ENCODE results near the gene CDSN. TPM values are rescaled to one million over a fixed set of nuclear protein-coding genes. Genes with fewer than 3 reads are reported as not detected.

Gene CDSN
- total RNA-seq, 1 donor from 2014 or later: not detected

DNA sequence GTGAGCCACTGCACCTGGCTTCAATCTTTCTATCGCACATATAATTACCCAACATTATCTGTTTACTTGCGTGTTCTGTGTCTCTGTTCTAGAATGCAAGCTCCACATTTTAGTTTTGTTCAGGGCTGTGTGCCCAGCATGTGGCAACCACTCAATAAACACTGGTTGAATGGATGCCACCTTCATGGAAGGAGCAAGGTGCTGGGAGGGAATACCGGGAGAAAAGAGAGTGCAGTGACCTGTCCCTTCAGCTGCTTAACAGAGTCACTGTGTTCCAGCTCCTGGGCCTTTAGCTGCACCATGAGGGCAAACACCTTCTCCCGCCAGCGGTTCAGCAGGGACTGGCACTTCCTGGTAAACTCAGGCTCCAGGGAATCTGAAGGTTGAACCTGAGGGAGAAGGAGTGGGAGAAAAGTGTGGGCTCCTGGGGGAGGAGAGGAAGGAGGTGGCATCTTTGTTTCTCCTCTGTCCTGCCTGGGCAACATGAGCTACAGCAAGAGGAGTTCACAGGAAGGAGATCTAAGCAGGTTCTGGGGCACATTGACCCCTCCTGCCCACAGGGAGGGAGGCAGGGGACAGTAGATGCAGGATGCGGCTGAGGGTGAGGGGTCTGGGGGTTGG, 29.7 kb upstream of the CDSN start:
- no peak for DNase-seq (ENCODE audit: low spot score)
- intact Hi-C loops (cut with DNase I): no loop called here

DNA sequence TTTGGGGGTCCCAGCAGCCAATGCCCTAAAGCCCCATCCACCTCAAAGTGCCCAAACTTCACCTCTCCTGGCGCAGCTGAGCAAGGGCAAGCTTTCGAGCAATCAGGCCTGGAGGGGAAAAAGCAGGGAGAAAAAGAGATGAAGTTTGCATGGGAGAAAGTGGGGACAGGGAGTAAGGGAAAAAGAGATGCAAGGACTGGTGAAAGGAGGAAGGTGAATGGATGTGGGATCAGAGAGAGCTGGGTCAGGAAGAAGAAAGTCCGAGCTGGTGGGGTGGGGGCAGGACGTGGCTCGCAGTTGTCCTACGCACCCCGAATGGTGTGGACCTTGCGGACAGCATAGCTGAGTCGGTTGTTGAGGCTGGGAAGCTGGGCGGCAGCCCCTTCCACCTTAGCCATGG, 25.1 kb upstream of the CDSN start:
- DNase-seq (ENCODE audit: low spot score): no peak
- intact Hi-C loops (cut with DNase I): no loop called here

DNA sequence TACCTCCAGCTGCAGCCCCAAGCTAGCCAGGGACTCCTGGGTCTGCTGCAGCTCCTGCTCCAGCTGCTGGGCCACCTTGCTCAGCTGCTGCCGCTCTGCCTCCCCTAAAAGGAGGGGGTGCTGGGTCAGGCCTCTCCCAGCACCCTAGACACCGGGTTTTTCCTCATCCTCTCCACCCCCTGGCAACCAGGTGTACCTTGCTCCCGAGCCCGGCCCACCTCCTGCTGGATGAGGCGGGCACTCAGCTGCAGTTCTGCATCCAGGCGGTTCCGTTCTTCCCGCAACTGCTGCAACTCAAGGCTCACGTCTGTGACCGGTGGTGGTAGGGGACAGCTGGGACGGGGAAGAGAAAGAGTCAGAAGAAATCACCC, 24.7 kb upstream of the CDSN start:
- DNase-seq (ENCODE audit: low spot score): no peak
- intact Hi-C loops (cut with DNase I): no loop called here

DNA sequence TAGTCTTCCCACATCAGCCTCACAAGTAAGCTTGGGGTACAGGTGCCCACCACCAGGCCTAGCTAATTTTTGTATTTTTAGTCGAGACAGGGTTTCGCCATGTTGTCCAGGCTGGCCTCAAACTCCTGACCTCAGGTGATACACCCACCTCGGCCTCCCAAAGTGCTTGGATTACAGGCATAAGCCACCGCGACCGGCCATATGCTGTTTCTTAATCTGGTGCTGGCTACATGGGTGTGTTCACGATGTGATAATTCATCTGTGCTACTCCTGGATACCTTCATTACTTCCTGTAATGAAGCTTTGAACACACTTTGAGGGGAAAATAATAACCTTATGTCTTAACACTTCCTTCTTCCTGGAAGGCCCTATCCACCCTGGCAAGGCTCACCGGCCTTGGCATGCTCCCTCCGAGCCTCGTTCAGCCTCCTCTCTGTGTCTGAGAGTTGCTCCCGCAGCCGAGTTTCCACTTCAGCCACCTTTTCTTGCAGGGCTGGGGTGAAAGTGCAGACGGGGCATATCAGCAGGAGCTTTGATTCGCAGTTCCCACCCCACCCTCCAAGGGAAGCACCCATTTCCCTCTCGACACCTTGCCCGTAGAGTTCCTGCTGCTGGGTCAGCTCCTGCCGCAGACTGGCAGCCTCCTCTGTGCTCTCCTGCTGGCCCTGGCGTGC, 24.2 kb upstream of the CDSN start:
- DNase-seq (ENCODE audit: low spot score): no peak
- intact Hi-C loops (cut with DNase I): no loop called here

DNA sequence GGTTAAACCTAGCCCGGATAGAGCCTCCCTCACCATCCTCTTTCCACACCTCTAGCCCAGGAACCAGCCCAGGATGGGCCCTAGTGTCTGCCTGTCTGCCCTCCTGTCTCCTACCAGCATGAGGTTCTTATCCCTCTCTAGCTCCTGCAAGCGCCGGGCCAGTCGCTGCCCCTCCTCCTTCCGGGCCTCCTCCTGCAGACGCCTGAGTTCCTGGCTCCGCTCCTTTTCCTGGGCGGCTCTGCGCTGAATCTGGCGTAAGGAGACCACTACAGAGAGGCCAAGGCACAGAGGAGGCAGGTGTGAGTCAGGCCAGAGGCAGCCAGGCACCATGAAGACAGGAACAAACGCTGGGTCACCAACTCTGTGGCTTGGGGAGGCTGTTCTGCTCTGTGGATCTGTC, 22.9 kb upstream of the CDSN start:
- intact Hi-C loops (cut with DNase I): no loop called here
- DNase-seq (ENCODE audit: low spot score): peak; percentile 81

DNA sequence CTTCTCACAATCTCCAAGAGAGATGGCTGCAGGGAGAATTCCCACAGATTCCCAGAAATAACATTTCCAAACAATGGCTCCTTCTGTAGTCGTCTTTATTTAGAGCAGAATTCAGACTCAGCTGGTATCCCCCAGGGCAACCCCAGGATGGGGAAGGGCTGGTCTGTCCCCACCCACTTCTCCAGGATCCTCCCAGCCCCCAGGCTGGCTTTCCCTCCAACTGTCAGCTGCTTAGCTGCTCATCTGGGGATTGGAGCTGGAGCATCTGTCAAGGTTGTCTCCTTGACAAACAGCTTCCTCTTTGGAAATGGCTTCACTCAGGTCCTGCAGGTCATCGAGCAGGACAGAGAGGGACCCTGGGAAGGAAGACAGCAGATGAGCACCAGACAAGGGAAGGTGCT, 22.1 kb upstream of the CDSN start:
- no peak for DNase-seq (ENCODE audit: low spot score)
- intact Hi-C loops (cut with DNase I): no loop called here

DNA sequence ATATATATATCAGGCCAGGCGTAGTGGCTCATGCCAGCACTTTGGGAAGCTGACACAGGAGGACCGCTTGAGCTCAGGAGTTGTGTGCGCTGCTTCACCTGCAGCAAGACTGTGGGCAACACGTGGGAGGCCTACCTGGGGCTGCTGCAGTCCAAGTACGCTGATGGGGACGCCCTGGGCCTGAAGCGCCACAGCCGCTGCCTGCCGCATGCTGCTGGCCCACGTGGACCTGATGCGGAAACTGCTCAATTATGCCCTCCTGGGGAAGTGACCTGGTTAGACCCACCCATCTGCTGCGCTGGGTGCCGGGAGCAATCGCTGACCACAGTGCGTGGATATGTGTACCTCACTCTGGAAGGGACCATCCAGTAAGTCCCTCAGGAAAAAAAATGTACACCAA, 20.4 kb upstream of the CDSN start:
- DNase-seq (ENCODE audit: low spot score): no peak
- intact Hi-C loops (cut with DNase I): no loop called here

DNA sequence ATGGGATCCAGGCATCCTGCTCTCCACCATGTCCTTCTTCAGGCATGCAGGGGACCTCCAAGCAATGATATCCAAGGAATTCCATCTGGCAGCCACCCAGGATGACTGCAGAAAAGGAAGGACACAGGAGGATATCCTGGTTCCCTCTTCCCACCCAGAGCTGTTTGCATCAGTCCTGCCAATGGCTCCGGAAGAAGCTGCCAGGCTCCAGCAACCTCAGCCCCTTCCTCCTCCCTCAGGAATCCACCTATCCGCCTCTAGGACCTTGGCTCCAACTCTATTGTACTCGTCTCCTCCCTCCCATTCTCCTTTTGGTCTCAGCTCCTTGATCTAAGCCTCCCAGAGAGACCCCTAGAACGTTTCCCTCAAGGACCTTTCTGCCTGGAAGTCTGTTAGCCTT, 19.4 kb upstream of the CDSN start:
- intact Hi-C loops (cut with DNase I): no loop called here

DNA sequence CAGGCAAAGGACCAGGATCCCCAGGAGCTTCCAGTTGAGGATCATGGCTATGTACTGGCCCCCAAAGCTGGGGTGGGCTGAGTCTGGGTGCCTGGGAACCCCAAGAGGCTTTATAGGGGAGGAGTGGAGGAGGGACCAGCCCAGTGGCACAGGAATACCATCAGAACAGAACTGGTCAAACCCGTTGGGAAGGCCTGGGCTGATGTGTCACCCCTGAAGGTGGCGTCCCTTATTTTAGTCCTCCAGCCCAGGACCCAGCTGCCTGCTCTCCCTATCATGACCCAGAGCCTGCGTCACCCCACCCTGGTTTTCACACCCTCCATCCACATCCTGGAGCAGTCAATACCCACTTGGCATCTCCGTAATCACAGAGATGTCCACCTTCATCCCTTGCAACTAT, 18.7 kb upstream of the CDSN start, which contains the start of gene PSORS1C2:
Gene PSORS1C2 (minus strand): TSS at position 85 of the 400 bp plus-strand sequence. CDS start 40 bp downstream, at position 45.
- intact Hi-C loops (cut with DNase I): no loop called here
- DNase-seq (ENCODE audit: low spot score): no peak

More for the DNA sequence above, 19.4 kb upstream of the CDSN start:
- DNase-seq (ENCODE audit: low spot score): no peak

DNA sequence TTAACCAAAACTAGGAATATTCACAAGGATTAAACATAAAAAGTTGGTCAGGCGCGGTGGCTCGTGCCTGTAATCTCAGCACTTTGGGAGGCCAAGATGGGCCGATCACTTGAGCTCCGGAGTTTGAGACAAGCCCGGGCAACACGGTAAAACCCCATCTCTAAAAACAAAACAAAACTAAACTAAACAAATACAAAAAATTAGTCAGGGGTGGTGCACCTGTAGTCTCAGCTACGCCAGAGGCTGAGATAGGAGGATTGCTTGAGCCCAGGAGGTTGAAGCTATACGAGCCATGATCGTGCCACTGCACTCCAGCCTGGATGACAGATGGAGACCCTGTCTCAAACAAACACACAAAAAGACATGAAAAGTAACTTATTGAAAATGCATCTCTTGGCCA, 15.5 kb upstream of the CDSN start:
- intact Hi-C loops (cut with DNase I): loop anchor here (2.0 kb wide), 1 partner anchor 231 kb away; no protein-coding TSS in a partner anchor
- no peak for DNase-seq (ENCODE audit: low spot score)

DNA sequence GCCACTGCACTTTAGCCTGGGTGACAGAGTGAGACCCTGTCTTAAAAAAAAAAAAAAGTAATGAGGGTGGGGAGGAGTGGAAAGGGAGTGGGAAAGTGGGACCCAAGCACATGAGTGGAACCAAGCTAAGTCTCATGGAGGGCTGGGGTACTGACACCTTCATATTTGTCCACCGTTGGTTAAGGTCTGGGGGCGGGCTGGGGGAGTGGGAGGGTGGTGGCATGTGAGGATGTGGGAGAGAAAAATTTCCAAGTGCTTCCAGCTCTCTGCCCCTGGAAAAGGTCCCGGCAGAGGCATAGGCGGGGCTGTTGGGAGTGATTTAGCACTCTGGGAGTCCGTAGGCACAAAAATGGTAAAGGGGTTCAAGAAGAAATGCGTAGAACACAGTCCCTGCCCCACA, 12.6 kb upstream of the CDSN start:
- intact Hi-C loops (cut with DNase I): no loop called here

DNA sequence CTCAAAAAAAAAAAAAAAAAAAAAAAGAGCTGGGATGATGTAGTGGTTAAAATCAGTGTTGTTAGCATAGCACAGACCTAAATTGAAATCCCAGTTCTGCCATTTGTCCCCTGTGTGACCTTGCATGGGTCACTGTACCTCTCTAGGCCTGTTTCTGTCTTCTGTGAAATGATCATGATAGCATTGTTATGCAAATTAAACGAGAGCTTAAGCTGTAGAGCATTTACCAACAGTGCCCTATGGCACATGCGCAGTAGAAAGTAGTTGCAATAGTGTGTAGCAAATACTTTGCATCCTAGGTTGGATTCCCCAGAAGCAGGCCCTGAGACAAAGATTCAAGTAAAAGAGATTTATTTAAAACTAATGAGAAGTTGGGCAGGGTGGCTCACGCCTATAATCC, 11.3 kb upstream of the CDSN start:
- intact Hi-C loops (cut with DNase I): no loop called here

More for the DNA sequence above, 12.6 kb upstream of the CDSN start:
- DNase-seq (ENCODE audit: low spot score): no peak

DNA sequence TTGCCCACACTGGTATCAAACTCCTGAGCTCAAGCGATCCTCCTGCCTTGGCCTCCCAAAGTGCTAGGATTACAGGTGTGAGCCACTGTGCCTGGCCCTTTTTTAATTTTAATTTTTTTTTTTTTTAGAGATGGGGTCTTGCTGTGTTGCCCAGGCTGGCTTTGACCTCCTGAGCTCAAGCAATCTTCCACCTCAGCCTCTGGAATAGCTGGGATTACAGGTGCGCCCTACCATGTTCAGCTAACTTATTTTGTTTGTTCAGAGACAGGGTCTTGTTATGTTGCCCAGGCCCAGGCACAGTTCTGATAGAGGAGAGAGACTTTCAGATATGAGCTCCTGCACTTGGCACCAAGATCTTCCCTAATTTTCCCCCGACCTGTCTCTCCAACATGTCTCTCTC, 10.5 kb upstream of the CDSN start:
- no peak for DNase-seq (ENCODE audit: low spot score)
- intact Hi-C loops (cut with DNase I): no loop called here

More for the DNA sequence above, 11.3 kb upstream of the CDSN start:
- no peak for DNase-seq (ENCODE audit: low spot score)

DNA sequence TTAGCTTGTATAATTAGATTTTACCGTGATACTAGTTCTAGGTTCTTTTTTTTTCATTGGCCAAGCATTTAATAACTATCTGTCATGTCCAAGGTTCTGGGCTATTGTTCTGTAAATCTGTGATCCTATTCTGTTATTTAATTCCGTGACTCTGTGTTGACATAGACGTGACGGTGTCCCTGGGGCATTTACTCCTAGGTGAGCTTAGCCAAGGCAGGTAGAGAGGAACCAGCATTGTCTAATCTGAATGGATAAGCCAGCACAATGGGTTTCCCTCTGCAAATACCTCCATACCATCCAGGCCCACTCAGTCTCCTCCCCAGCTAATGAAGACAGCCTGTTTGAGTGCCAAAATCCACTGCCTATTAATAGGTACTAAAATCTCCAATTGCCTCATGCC, 8.9 kb upstream of the CDSN start:
- intact Hi-C loops (cut with DNase I): loop anchor here (5.0 kb wide), 1 partner anchor 37 kb away; no protein-coding TSS in a partner anchor
- no peak for DNase-seq (ENCODE audit: low spot score)

DNA sequence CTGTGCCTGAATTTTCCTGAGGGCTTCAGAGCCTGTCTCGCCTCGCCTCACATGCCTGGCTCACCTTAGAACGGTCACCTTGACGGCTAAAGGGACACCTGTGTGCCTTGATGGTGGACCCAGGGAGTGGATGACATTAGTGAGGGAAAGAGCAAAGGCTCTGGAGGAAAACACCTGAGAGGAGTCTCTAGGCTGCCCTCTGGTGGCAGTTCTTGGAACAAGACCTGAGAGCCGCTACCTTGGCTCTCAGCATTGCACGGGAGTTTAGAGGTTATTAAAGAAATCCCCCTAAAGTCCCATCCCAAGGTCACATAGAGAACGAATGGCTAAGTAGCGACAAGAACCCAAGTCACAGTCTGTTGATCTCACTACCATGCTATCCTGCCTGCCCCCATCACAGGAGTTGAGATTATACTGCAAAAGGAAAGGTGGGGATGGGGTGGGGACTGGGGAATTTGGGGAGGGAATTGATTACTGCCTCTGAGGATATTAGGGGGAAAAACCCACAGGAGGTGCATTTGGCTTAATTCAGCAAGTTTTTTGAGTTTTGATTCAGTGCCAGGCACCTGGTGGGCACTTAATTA, 7.9 kb upstream of the CDSN start:
- intact Hi-C loops (cut with DNase I): loop anchor here (5.0 kb wide), 1 partner anchor 36 kb away; no protein-coding TSS in a partner anchor
- no peak for DNase-seq (ENCODE audit: low spot score)

DNA sequence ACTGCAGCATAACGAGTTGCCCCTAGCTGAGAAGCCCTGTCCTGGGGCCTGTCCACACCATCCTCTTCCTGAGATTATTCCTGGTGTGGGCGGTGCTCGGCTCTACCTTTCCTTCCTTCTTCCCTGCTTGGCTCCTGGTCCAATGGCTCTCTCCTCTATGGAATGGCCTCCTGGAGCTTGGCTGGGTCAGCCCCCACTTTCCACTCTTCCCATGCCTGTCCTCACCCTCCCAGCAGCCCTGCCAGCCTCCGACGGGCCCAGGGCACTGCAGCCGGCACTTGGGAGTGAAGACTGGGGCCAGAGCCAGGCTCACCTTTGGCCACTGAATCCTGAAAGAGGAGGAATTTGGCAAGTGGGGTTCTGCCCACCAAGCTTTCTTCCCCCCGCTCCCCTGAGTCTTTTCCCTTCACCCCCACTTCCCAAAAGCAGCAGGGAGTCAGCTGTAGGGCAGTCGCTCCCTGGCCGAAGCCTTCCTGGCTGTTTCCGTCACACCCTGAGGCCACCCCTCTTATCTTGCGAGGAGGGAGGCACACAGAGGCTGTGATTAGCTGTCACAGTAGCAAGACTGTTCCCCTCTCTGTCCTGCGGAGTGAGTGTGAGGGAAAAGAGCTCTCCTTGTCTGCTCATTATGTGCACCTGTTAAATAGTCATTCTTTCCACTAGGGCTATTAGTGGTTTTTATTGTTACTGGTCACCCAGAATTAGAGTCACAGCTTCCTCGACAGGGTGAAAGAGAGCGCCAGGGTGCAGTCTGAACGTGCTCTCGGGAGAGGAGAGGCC, 6.3 kb upstream of the CDSN start:
- intact Hi-C loops (cut with DNase I): loop anchor here (5.0 kb wide), 1 partner anchor 34 kb away; no protein-coding TSS in a partner anchor
- DNase-seq (ENCODE audit: low spot score): no peak

DNA sequence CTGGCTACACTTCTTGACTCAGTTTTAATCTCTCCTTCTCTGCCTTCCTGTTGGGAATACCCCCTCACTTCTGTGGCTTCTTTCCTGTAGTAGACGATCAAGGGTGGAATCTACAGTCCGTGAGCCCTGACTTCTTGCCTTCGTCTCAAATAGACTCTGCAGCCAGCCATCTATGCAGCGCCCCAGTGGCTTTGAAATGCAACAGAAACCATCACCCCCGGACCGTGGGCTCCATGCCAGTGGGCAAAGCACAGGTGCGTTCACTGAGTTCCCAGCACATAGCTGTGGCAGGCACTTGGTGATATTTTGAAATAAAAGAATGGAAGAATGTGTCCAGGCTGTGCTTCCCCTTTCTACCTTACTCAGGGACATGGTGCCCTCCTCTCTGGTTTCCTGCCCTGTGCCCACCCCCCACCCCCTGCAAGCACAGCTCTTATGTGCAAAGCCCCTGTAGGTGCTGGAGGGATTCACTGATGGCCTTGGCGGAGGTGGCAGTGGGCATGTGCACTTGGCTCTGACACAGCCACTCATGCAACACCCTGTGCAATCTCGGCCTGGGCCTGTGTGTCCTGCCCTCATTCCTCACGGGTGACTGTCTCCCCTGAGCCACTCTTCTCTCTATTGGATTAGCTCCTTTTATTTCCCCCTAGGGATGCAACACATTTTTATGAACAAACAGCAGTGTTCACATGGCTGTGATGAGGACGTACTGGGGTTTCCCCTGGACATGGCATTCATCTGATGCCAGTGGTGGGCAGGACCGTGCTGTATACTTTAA, 5.5 kb upstream of the CDSN start:
- intact Hi-C loops (cut with DNase I): loop anchor here (5.0 kb wide), 1 partner anchor 33 kb away; no protein-coding TSS in a partner anchor
- DNase-seq (ENCODE audit: low spot score): no peak

DNA sequence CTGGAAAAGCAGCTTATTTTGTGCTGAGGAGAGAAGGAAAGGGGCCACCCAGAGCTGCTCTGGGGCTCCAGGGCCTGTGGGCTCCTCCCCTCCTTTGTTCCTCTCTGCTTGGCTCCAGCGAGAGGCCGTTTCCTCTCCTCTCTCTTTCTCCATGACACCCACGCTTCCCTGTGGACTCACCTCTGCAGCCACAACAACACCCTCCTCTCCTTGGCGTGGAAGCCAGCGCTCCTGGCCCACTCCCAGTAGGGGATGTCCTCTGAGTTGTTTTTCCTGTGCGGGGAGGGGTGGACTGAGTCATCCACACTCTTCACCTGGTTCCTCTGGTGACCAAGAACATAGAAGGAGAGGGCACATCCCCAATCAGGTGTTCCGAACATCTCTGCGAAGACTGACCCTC, 4.9 kb upstream of the CDSN start:
- intact Hi-C loops (cut with DNase I): loop anchor here (5.0 kb wide), 1 partner anchor 33 kb away; no protein-coding TSS in a partner anchor

More for the DNA sequence above, 4.9 kb upstream of the CDSN start:
- DNase-seq (ENCODE audit: low spot score): no peak

Measured in cardiac septum (tissue), 1 donor.